Suprapubic skin (tissue), 4 donors: ENCODE measurements around the gene SPDYE4.

Experiments
- CTCF ChIP-seq, 2 donors: fragments of 200-600 bp in 1 of 2; fragments of 450-650 bp in 1 of 2; sonication (generic) in 1 of 2; IDR thresholded peaks; one replicate each; pipeline ENCODE4 v1.5.1; 2016 to 2019; ENCODE audit warnings: antibody characterized with exemption in 2 of 2, mild to moderate bottlenecking in 1 of 2, moderate library complexity in 1 of 2
- EP300 ChIP-seq: sonication (generic); formaldehyde crosslinking; IDR thresholded peaks from one replicate; pipeline ENCODE4 v1.6.1; 2017; ENCODE audit warnings: antibody characterized with exemption
- POLR2A ChIP-seq, 2 donors: fragments of 450-650 bp; IDR thresholded peaks; one replicate each; pipeline ENCODE4 v1.6.1; 2017; ENCODE audit warnings: antibody characterized with exemption in 2 of 2, mild to moderate bottlenecking in 2 of 2, moderate library complexity in 2 of 2
- POLR2AphosphoS5 ChIP-seq, 3 donors: sonication (generic); formaldehyde crosslinking; IDR thresholded peaks; one replicate each; pipeline ENCODE4 v1.6.1; 2017; ENCODE audit warnings: antibody characterized with exemption in 3 of 3

DNA sequence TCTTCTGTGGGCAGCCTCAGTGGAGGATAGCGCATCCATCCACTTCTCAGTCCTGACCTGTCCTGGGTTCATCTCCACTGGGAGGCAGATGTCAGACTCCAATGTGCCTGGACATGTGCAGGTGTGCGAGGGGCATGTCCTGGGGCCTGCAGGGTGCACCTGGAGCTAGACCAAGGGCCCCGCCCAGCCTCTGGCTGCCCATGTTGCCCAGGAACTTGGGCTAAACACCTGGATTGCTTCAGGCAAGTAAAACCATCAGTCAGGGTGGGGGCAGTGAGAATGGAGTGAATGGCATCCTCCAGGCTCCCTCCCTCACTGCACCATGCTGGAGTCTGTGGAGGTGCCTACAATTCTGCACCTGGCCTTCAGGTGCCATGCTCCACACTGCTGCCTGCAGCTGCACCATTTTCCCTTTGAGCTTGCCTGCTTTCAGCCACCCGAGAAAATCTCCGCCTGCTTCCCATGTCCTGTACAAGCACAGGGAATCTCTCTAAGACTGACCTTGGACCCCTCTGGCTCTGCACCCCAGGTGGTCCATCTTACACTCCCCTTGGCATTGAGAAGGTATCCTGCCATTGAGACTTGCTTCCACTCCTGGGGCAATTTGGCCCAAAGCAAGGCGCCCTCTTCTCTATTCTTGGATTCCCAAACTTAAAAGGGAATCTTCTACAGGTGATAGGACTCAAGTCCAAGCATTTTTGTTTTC, 42.9 kb upstream of the SPDYE4 start:
- TF ChIP-seq POLR2A (IDR thresholded peaks at IDR 0.05): no peak
- TF ChIP-seq CTCF (IDR thresholded peaks at IDR 0.05): no peak
- TF ChIP-seq POLR2AphosphoS5 (IDR thresholded peaks at IDR 0.05): no peak
- TF ChIP-seq EP300: no peak
